Activated CD8-positive, alpha-beta memory T cell treated with anti-CD3 and anti-CD28 coated beads, Interleukin-2, amount 10 ng/mL, durations not matched to agents 7 days and 5 days (primary cell): ENCODE data around the gene KLRC3. TPM values are rescaled to one million over a fixed set of nuclear protein-coding genes. Genes with fewer than 3 reads are reported as not detected.
A peak's percentile ranks its signal among the peaks of the same experiment; 100 is the strongest.

Experiments
- ATAC-seq: fragments of 150-1000 bp; cut with Tn5 transposase; one replicate; pipeline ENCODE4 v1.10.0; 2021; ENCODE audit warnings: moderate library complexity
- CTCF ChIA-PET: fragments of 350-600 bp; sonication (Branson Sonifier 250); formaldehyde crosslinking; loops from one replicate; lab custom pipeline; 2021; ENCODE audit warnings: antibody characterized with exemption; lab: Charles Lee
- DNase-seq: peaks from one replicate; pipeline ENCODE4 v3.0.0-alpha.2; 2020
- H3K27ac Mint-ChIP-seq: one replicate; pipeline ENCODE4 v1.8.0; 2021; ENCODE audit warnings: mild to moderate bottlenecking, mixed read lengths
- H3K27me3 Mint-ChIP-seq: one replicate; pipeline ENCODE4 v1.8.0; 2021; ENCODE audit warnings: mixed read lengths
- H3K36me3 Mint-ChIP-seq: one replicate; pipeline ENCODE4 v1.8.0; 2021; ENCODE audit warnings: mild to moderate bottlenecking, mixed read lengths
- H3K4me1 Mint-ChIP-seq: one replicate; pipeline ENCODE4 v1.8.0; 2021; ENCODE audit warnings: mixed read lengths
- H3K4me3 Mint-ChIP-seq: one replicate; pipeline ENCODE4 v1.8.0; 2021; ENCODE audit warnings: mild to moderate bottlenecking, moderate library complexity, mixed read lengths
- H3K9me3 Mint-ChIP-seq: one replicate; pipeline ENCODE4 v1.8.0; 2022; ENCODE audit warnings: low read depth, mixed read lengths
- total RNA-seq, 2 experiments: library from RNA; stranded (reverse); gene quantifications; one replicate each; pipeline ENCODE4 v1.2.3, GENCODE V29; 2021

The KLRC3 gene
- total RNA-seq, 2 experiments from 2014 or later: 6.2 to 9.9 TPM

- ATAC-seq (peak; percentile 59), DNase-seq (peak; percentile 56)
- CTCF ChIA-PET: interaction anchor here (1.3 to 4.6 kb wide), 4 partner anchors 13 to 128 kb away, joined by 3 to 24 read pairs (median 12); no protein-coding TSS in a partner anchor
- Mint-ChIP-seq H3K27me3 (no peaks in the 10 kb centered on the region), H3K4me1 (peaks cover 37% of the 10 kb centered on the region), H3K9me3 (peaks cover 4% of the 10 kb centered on the region), H3K4me3 (no peak overlapping the region), H3K36me3 (peaks cover 44% of the 10 kb centered on the region), H3K27ac (no peak overlapping the region)
Measured at GRCh38 chr12:10363914-10364814, 56.2 kb downstream of the KLRC3 start.

- H3K27me3 Mint-ChIP-seq: no peaks in the 10 kb centered on the region
- no peak overlapping the region for H3K4me3 Mint-ChIP-seq
- peaks cover 4% of the 10 kb centered on the region for H3K9me3 Mint-ChIP-seq
- DNase-seq (no peak), ATAC-seq (no peak)
- CTCF ChIA-PET: interaction anchor here (4.6 kb wide), 1 partner anchor 127 kb away, joined by 24 read pairs; no protein-coding TSS in a partner anchor
- peaks cover 40% of the 10 kb centered on the region for H3K4me1 Mint-ChIP-seq
- H3K36me3 Mint-ChIP-seq: peaks cover 45% of the 10 kb centered on the region
- no peak overlapping the region for H3K27ac Mint-ChIP-seq
Measured at GRCh38 chr12:10363658-10363913, 56.8 kb downstream of the KLRC3 start.

GRCh38 chr12:10362828-10363657, 57.4 kb downstream of the KLRC3 start:
- Mint-ChIP-seq H3K27ac (peak overlapping the region; percentile 48), H3K27me3 (no peaks in the 10 kb centered on the region), H3K4me1 (peaks cover 36% of the 10 kb centered on the region), H3K4me3 (no peak overlapping the region), H3K9me3 (peaks cover 2% of the 10 kb centered on the region), H3K36me3 (peaks cover 45% of the 10 kb centered on the region)
- ATAC-seq (no peak), DNase-seq (no peak)
- CTCF ChIA-PET: interaction anchor here (0.6 to 4.6 kb wide), 2 partner anchors 21 to 127 kb away, joined by 3 to 24 read pairs; no protein-coding TSS in a partner anchor

GRCh38 chr12:10362325-10362724, 58.1 kb downstream of the KLRC3 start:
- H3K36me3 Mint-ChIP-seq: peaks cover 46% of the 10 kb centered on the region
- H3K4me1 Mint-ChIP-seq: peaks cover 33% of the 10 kb centered on the region
- DNase-seq (no peak), ATAC-seq (no peak)
- H3K4me3 Mint-ChIP-seq: no peak overlapping the region
- CTCF ChIA-PET: interaction anchor here (0.6 kb wide), 1 partner anchor 20 kb away, joined by 3 read pairs; no protein-coding TSS in a partner anchor
- peak overlapping the region; percentile 48 for H3K27ac Mint-ChIP-seq
- H3K27me3 Mint-ChIP-seq: no peaks in the 10 kb centered on the region
- no peaks in the 10 kb centered on the region for H3K9me3 Mint-ChIP-seq

Other genes starting within 250 kb of the KLRC3 start
- not detected for gene OLR1, start 248.5 kb downstream of the KLRC3 start, total RNA-seq
- not detected for gene TMEM52B, start 241.6 kb downstream of the KLRC3 start, total RNA-seq
- 10 to 100 TPM; 29.3 to 47.5 TPM for gene GABARAPL1, start 207.7 kb downstream of the KLRC3 start, total RNA-seq
- 10 to 100 TPM; 60.0 to 95.9 TPM for gene KLRD1, start 112.7 kb downstream of the KLRC3 start, total RNA-seq
- 100 to 1,000 TPM; 135 to 195 TPM for gene KLRK1, start 30.6 kb downstream of the KLRC3 start, total RNA-seq
- gene KLRC4, start 10.8 kb downstream of the KLRC3 start, total RNA-seq: 10 to 100 TPM; 29.2 to 33.7 TPM
- 10 to 100 TPM in 1 of 2 experiments, 1 to 10 TPM in 1; 6.8 to 23.4 TPM for gene KLRC2, start 15.4 kb upstream of the KLRC3 start, total RNA-seq
- gene KLRC1, start 32.8 kb upstream of the KLRC3 start, total RNA-seq: 10 to 100 TPM; 15.9 to 17.8 TPM
- gene EIF2S3B, start 85.3 kb upstream of the KLRC3 start, total RNA-seq: under 1 TPM; 0.58 to 0.87 TPM
- gene MAGOHB, start 193.0 kb upstream of the KLRC3 start, total RNA-seq: 10 to 100 TPM; 53.3 to 77.2 TPM